ENCODE measurements around the gene MCIDAS. TPM values are rescaled to one million over a fixed set of nuclear protein-coding genes. Genes with fewer than 3 reads are reported as not detected.

Gene MCIDAS
- total RNA-seq, 1 experiment from 2014 or later = 1.6 TPM

GRCh38 chr5:55172051-55172899 is 54.8 kb downstream of the MCIDAS start:
- Histone ChIP-seq H3F3A (ENCODE audit: low read length, unreplicated experiment) (no peaks in the 10 kb centered on the region), H3K9ac (ENCODE audit: low read length) (no peak overlapping the region), H3K4me3 (ENCODE audit: low read length) (peak overlapping the region; percentile 74), H3K27ac (ENCODE audit: low read length) (no peak overlapping the region), H3K27me3 (ENCODE audit: low read length) (no peaks in the 10 kb centered on the region), H3K4me2 (ENCODE audit: low read length) (peak overlapping the region; percentile 94), H3K9me3 (ENCODE audit: low read length) (no peaks in the 10 kb centered on the region), H3K4me1 (ENCODE audit: insufficient read depth, low read length) (peaks cover 17% of the 10 kb centered on the region), H3K79me2 (ENCODE audit: low read length) (no peaks in the 10 kb centered on the region), H2AFZ (ENCODE audit: low read length) (peak overlapping the region; percentile 93), H4K20me1 (ENCODE audit: low read length) (no peaks in the 10 kb centered on the region), H3K9me2 (replicated peaks; ENCODE audit: low read length) (no peaks in the 10 kb centered on the region), H3K36me3 (ENCODE audit: low read depth, low read length) (no peaks in the 10 kb centered on the region)
- DNase-seq (peak; percentile 78), ATAC-seq (peak; percentile 41)
- intact Hi-C loops (cut with micrococcal nuclease) = loop anchor here (2.0 to 5.0 kb wide), 2 partner anchors 61 to 520 kb away; partner anchors contain the start of gene CCNO
- peak; percentile 80 for TF ChIP-seq CTCF (conservative IDR thresholded peaks at IDR 0.05; ENCODE audit: low read depth, low read length)
- no peak for TF ChIP-seq EZH2phosphoT487 (IDR thresholded peaks at IDR 0.05; ENCODE audit: borderline replicate concordance, low read length)
- TF ChIP-seq EZH2 (IDR thresholded peaks at IDR 0.05; ENCODE audit: low read length, unreplicated experiment) = no peak
- ChIA-PET POLR2A (ENCODE audit: unreplicated experiment) (no interaction called here), CTCF (interaction anchor here (0.6 to 1.2 kb wide), 4 partner anchors 12 to 594 kb away, joined by 3 to 5 read pairs (median 4); partner anchors contain the start of gene GPX8)
- no TSS peak for BruUV-seq (replicated peaks)

- Histone ChIP-seq H2AFZ (ENCODE audit: low read length) (no peak overlapping the region), H3K27ac (ENCODE audit: low read length) (no peak overlapping the region), H3K79me2 (ENCODE audit: low read length) (no peaks in the 10 kb centered on the region), H4K20me1 (ENCODE audit: low read length) (no peaks in the 10 kb centered on the region), H3K4me3 (ENCODE audit: low read length) (no peak overlapping the region), H3K4me1 (ENCODE audit: insufficient read depth, low read length) (peaks cover 17% of the 10 kb centered on the region), H3K9ac (ENCODE audit: low read length) (no peak overlapping the region), H3F3A (ENCODE audit: low read length, unreplicated experiment) (no peaks in the 10 kb centered on the region), H3K4me2 (ENCODE audit: low read length) (no peak overlapping the region), H3K9me3 (ENCODE audit: low read length) (no peaks in the 10 kb centered on the region), H3K9me2 (replicated peaks; ENCODE audit: low read length) (no peaks in the 10 kb centered on the region), H3K27me3 (ENCODE audit: low read length) (no peaks in the 10 kb centered on the region), H3K36me3 (ENCODE audit: low read depth, low read length) (no peaks in the 10 kb centered on the region)
- no peak for DNase-seq
- ChIA-PET CTCF (interaction anchor here (1.1 to 1.2 kb wide), 2 partner anchors 12 to 17 kb away, joined by 3 to 5 read pairs; partner anchors contain the start of gene GPX8), POLR2A (ENCODE audit: unreplicated experiment) (no interaction called here)
- intact Hi-C loops (cut with micrococcal nuclease) = loop anchor here (5.0 kb wide), 1 partner anchor 521 kb away; no protein-coding TSS in a partner anchor
- no peak for ATAC-seq
- BruUV-seq (replicated peaks) = no TSS peak
- TF ChIP-seq EZH2 (IDR thresholded peaks at IDR 0.05; ENCODE audit: low read length, unreplicated experiment) (no peak), CTCF (conservative IDR thresholded peaks at IDR 0.05; ENCODE audit: low read depth, low read length) (no peak), EZH2phosphoT487 (IDR thresholded peaks at IDR 0.05; ENCODE audit: borderline replicate concordance, low read length) (no peak)
Observed at GRCh38 chr5:55171471-55171870, 55.6 kb downstream of the MCIDAS start.

Small RNAs within 50 kb of the gene (microRNA-seq; reads per million reads assigned to microRNA genes)
- 13.3 reads per million, percentile 40 among the genes with 10 or more reads in this experiment for gene MIR449A (ENCODE audit: unreplicated experiment)
- not detected for gene MIR449B (ENCODE audit: unreplicated experiment)
- 1.0 reads per million for gene MIR449C (ENCODE audit: unreplicated experiment)

Other genes starting within 250 kb of the MCIDAS start
- gene ESM1, start 241.7 kb downstream of the MCIDAS start, total RNA-seq (2014; rRNA removed) = 21.0 and 27.8 TPM in 2 replicates
- gene GZMK, start 203.1 kb downstream of the MCIDAS start, total RNA-seq (2014; rRNA removed) = not detected in 2 replicates
- gene GZMA, start 124.7 kb downstream of the MCIDAS start, total RNA-seq (2014; rRNA removed) = not detected in 2 replicates
- gene GPX8, start 67.1 kb downstream of the MCIDAS start, total RNA-seq (2014; rRNA removed) = 13.0 and 18.3 TPM in 2 replicates
- gene CDC20B, start 54.1 kb downstream of the MCIDAS start, total RNA-seq (2014; rRNA removed) = not detected in 2 replicates
- gene CCNO, start 6.3 kb upstream of the MCIDAS start, total RNA-seq (2014; rRNA removed) = 3.4 and 5.3 TPM in 2 replicates
- 9.4 and 13.4 TPM in 2 replicates for gene DHX29, start 80.4 kb upstream of the MCIDAS start, total RNA-seq (2014; rRNA removed)
- gene MTREX, start 80.7 kb upstream of the MCIDAS start, total RNA-seq (2014; rRNA removed) = 25.6 and 44.0 TPM in 2 replicates